ENCODE measurements around the gene DLG2.

The DLG2 gene

DNA sequence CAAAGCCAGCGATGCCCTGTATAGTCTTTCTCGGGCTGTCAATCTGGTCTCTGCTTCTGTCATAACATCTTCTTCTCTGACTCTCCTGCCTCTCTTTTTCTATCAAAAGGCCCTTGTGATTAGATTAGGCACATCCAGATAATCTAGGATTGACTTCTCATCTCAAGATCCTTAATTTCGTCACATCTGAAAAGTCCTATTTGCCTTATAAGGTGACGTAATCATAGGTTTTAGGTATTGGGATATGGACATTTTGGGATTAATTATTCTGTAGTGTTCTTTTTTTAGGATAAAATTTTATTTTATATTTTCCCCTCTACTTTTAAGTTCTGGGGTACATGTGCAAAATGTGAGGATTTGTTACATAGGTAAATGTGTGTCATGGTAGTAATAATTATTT lies 1860.2 kb downstream of the DLG2 start:
- TF ChIP-seq, protein P1, sequence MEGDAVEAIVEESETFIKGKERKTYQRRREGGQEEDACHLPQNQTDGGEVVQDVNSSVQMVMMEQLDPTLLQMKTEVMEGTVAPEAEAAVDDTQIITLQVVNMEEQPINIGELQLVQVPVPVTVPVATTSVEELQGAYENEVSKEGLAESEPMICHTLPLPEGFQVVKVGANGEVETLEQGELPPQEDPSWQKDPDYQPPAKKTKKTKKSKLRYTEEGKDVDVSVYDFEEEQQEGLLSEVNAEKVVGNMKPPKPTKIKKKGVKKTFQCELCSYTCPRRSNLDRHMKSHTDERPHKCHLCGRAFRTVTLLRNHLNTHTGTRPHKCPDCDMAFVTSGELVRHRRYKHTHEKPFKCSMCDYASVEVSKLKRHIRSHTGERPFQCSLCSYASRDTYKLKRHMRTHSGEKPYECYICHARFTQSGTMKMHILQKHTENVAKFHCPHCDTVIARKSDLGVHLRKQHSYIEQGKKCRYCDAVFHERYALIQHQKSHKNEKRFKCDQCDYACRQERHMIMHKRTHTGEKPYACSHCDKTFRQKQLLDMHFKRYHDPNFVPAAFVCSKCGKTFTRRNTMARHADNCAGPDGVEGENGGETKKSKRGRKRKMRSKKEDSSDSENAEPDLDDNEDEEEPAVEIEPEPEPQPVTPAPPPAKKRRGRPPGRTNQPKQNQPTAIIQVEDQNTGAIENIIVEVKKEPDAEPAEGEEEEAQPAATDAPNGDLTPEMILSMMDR (IDR thresholded peaks at IDR 0.05; ENCODE audit: low read length): no peak
- TF ChIP-seq EZH2 (IDR thresholded peaks at IDR 0.05; ENCODE audit: borderline replicate concordance, low read length): no peak
- H3K36me3 ChIP-seq (ENCODE audit: insufficient read depth, low read length): no peaks in the 10 kb centered on the region

DNA sequence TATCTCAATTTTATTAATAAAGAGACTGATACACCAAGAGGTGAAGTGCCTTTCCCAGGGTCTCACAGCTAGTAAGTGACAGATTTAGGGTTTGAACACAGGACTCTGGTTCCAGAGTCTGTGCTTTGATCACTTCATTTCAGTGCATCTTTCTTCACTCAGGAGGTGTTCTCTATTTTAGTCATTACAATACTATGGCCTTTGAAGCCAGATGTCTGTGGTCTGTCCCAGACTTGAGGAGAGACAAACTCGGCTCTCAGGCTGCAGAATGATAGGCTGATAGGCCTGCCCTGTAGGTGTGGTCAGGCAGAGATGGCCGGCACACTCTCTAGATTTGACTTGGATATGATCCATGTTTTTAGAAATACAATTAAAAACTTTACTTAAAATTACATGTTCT lies 1862.5 kb downstream of the DLG2 start:
- Histone ChIP-seq H3K4me1 (ENCODE audit: insufficient read depth, low read length, severe bottlenecking) (peaks cover 5% of the 10 kb centered on the region), H3K9me3 (ENCODE audit: low read length) (no peaks in the 10 kb centered on the region), H2AFZ (ENCODE audit: low read length) (no peak overlapping the region), H4K20me1 (ENCODE audit: insufficient read depth, low read length) (no peaks in the 10 kb centered on the region), H3K27ac (ENCODE audit: low read depth, low read length, poor library complexity, severe bottlenecking) (no peak overlapping the region), H3F3A (ENCODE audit: insufficient read depth, low read length) (no peaks in the 10 kb centered on the region), H3K79me2 (ENCODE audit: insufficient read depth, low read length) (no peaks in the 10 kb centered on the region), H3K4me3 (ENCODE audit: low read depth, low read length, poor library complexity, severe bottlenecking) (no peak overlapping the region), H3K4me2 (ENCODE audit: low read length) (no peak overlapping the region), H3K9me2 (ENCODE audit: low read depth, low read length) (no peaks in the 10 kb centered on the region), H3K9ac (ENCODE audit: low read length) (no peak overlapping the region), H3K27me3 (ENCODE audit: insufficient read depth, low read length) (no peaks in the 10 kb centered on the region), H3K36me3 (ENCODE audit: insufficient read depth, low read length) (no peaks in the 10 kb centered on the region)
- TF ChIP-seq EZH2 (IDR thresholded peaks at IDR 0.05; ENCODE audit: borderline replicate concordance, low read length): no peak
- TF ChIP-seq, protein P1 (IDR thresholded peaks at IDR 0.05; ENCODE audit: low read length): no peak

More for the DNA sequence above, 1860.2 kb downstream of the DLG2 start:
- Histone ChIP-seq H3K4me1 (ENCODE audit: insufficient read depth, low read length, severe bottlenecking) (peaks cover 5% of the 10 kb centered on the region), H2AFZ (ENCODE audit: low read length) (no peak overlapping the region), H3K9ac (ENCODE audit: low read length) (no peak overlapping the region), H3K27me3 (ENCODE audit: insufficient read depth, low read length) (no peaks in the 10 kb centered on the region), H3K9me3 (ENCODE audit: low read length) (no peaks in the 10 kb centered on the region), H3K27ac (ENCODE audit: low read depth, low read length, poor library complexity, severe bottlenecking) (no peak overlapping the region), H3K9me2 (ENCODE audit: low read depth, low read length) (no peaks in the 10 kb centered on the region), H3F3A (ENCODE audit: insufficient read depth, low read length) (no peaks in the 10 kb centered on the region), H4K20me1 (ENCODE audit: insufficient read depth, low read length) (no peaks in the 10 kb centered on the region), H3K4me3 (ENCODE audit: low read depth, low read length, poor library complexity, severe bottlenecking) (no peak overlapping the region), H3K4me2 (ENCODE audit: low read length) (no peak overlapping the region), H3K79me2 (ENCODE audit: insufficient read depth, low read length) (no peaks in the 10 kb centered on the region)

DNA sequence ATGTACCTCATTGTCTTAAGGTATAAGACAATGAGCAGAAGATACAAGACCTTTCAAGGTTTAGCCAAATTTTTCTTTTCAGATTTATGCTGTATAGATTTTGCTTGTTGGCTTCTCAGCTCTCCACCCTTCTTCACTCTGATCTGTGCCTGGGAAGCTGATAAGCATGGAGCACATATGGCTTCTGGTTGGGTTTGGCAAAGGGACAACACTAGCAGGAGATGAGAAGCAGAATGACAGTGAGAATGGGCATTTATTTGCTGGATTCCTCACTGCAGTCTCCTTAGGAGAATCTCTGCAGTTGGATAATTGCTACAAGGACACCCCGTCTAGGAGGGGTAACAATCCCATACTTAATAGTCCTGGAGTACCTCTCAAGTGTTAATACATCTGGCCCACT lies 1866.2 kb downstream of the DLG2 start:
- no peaks in the 10 kb centered on the region for H3F3A ChIP-seq (ENCODE audit: insufficient read depth, low read length)
- no peaks in the 10 kb centered on the region for H3K9me3 ChIP-seq (ENCODE audit: low read length)
- no peak overlapping the region for H3K27ac ChIP-seq (ENCODE audit: low read depth, low read length, poor library complexity, severe bottlenecking)
- TF ChIP-seq, protein P1 (IDR thresholded peaks at IDR 0.05; ENCODE audit: low read length): no peak
- no peak for TF ChIP-seq EZH2 (IDR thresholded peaks at IDR 0.05; ENCODE audit: borderline replicate concordance, low read length)
- H3K9me2 ChIP-seq (ENCODE audit: low read depth, low read length): no peaks in the 10 kb centered on the region
- H3K4me3 ChIP-seq (ENCODE audit: low read depth, low read length, poor library complexity, severe bottlenecking): no peak overlapping the region
- H2AFZ ChIP-seq (ENCODE audit: low read length): no peak overlapping the region
- no peak overlapping the region for H3K4me2 ChIP-seq (ENCODE audit: low read length)
- no peaks in the 10 kb centered on the region for H3K79me2 ChIP-seq (ENCODE audit: insufficient read depth, low read length)
- no peaks in the 10 kb centered on the region for H3K36me3 ChIP-seq (ENCODE audit: insufficient read depth, low read length)
- H3K4me1 ChIP-seq (ENCODE audit: insufficient read depth, low read length, severe bottlenecking): peaks cover 5% of the 10 kb centered on the region
- H3K9ac ChIP-seq (ENCODE audit: low read length): no peak overlapping the region
- H4K20me1 ChIP-seq (ENCODE audit: insufficient read depth, low read length): no peaks in the 10 kb centered on the region
- H3K27me3 ChIP-seq (ENCODE audit: insufficient read depth, low read length): no peaks in the 10 kb centered on the region

Measured in OCI-LY1 (cell line).